ENCODE measurements around the gene PCSK6.

- no peak for TF ChIP-seq POLR2A (IDR thresholded peaks at IDR 0.05)
- TF ChIP-seq CTCF (IDR thresholded peaks at IDR 0.05) = no peak
- TF ChIP-seq POLR2AphosphoS5 (IDR thresholded peaks at IDR 0.05) = no peak
Measured at GRCh38 chr15:101366853-101367252, 122.7 kb downstream of the PCSK6 start.
